NCI-H187 treated with DMSO at 0.1 percent for 48 hours (cell line): ENCODE measurements around the gene ZNF235.
A peak's percentile ranks its signal among the peaks of the same experiment; 100 is the strongest.
"Not testable (repeated sequence)": the region's sequence is repeated elsewhere in the genome, so short reads cannot be mapped to it uniquely, and the experiment has no call there.

ENCODE experiments used
- DNase-seq: peaks from one replicate; lab custom pipeline; 2025; lab: John Stamatoyannopoulos, UW

ZNF235 gene

DNA sequence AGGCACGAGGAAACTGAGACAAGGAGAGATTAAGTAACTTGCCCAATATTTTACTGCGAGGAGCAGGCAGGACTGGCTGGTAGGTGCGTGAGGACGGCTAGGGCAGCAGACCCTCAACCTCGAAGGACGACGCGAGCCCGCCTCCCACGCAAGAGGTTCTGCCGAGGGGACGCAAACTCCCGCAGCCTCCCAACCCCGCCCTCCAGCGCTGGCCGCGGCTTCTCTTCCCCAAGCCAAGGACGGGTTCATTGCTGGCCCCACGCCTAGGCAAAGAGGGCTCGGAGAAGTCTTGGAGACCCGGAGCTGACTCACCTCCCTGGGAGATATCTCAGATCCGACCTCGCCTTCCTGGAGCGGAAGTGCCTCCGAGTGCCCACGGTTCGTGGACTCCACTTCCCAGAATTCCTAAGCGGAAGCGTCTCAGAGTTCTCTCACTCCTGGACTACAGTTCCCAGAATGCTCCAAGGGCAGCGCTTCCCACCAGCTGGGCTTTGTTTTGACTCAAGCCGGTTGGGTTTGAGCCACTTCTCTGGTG, at the start of gene ZNF235:
ZNF235 (minus strand) TSS at position 367 of the 535 bp plus-strand sequence. CDS start 1,621 bp downstream, outside the sequence.
- peak; percentile 79 for DNase-seq

DNA sequence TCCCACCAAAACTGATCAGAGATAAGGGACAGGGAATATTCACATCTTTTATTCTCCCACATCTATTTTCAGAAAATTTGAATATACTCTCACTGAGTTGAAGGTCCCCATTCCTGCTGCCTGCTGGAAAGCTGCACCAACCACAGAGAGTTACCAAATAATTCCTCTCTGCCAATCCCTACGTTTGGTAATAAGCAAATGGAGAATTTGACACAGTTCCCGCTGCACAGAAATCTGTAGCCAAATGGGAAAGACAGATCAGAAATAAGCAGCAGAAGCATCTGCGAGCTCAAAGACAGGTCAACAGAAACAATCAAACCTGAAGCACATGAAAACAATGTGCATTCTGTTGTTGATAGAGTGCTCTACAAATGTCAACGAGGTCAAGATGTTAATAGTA, 41.7 kb upstream of the ZNF235 start:
- no peak for DNase-seq

DNA sequence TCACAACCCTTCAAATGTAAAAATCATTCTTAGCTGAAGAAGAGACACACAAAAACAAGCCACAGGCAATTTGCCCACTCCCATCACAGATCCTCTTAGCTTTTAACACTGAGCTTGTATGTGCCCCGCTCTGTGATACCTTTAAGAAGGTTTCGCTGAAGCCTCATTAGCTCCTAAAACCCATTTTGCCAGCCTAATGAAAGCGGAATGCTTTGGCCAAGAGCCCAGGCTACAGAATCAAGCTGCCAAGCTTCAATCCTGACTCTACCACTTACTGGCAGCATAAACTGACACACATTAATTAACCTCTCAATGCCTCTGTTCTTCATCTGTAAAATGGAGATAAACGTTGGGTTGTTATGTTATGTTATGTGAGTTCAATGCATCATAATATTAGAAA, 41.1 kb upstream of the ZNF235 start:
- DNase-seq = no peak

DNA sequence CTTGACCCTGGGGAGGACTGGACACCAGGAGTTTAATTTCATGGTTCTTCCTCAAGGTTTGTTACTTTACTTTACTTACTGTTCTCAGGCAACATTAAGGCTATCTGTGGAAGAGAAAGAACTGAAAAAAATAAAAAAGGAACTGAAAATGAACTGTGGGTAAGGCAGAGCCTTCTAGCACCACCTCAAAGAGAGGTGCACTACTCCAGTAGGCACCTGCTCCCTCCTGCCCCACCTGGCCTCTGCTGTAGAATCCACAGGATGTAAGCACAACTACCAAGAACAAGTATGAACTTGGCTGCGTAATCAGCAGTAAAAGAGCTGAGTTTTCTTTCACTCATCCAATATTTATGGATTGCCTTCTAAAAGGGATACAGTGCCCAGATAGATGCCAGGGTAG, 39.4 kb upstream of the ZNF235 start:
- DNase-seq = no peak

DNA sequence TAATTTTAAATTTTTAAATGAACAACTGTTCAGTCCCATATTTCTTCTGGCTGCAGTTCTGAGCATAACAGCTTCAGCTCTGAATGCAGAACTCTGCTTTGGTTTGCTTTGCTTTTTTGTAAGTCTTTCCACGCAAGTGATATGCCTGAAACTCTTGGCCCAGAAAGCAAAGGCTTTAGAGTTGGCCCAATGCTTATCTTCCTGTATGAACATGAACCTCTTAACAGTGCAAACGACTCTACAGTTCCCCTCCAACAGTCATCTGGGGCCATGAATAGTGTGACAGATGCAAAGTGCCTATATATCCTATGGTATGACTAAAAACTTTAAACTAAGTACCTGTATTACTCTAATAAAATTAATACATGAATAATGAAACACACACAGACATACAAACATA, 37.0 kb upstream of the ZNF235 start:
- DNase-seq = no peak

DNA sequence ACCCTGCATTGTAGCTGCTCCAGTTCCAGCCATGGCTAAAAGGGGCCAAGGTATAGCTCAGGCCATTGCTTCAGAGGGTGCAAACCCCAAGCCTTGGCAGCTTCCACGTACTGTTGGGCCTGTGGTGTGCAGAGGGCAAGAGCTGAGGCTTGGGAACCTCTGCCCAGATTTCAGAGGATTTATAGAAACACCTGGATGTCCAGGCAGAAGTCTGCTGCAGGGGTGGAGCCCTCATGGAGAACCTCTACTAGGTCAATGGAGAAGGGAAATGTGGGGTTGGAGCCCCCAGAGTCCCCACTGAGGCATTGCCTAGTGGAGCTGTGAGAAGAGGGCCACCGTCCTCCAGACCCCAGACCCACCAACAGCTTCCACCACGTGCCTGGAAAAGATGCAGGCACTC, 29.8 kb upstream of the ZNF235 start:
- DNase-seq = not testable (repeated sequence)

DNA sequence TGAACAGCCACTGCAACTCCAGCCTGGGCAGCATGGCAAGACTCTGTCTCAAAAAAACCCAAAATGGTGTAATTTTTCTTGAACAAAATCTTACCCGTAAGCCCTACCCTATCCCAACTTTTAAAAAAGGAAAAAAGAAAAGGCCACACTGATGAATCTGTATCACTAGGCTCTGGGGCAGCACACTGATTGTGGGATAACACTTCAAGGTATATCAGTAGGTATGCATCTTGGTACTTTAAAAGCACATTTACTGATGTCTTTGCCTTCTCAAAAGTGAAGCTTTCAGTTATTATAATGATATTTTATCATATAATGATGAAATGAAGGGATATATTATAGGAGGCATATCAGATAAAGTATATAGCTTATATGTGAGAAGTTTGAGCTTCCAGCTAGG, 27.3 kb upstream of the ZNF235 start:
- DNase-seq = no peak

DNA sequence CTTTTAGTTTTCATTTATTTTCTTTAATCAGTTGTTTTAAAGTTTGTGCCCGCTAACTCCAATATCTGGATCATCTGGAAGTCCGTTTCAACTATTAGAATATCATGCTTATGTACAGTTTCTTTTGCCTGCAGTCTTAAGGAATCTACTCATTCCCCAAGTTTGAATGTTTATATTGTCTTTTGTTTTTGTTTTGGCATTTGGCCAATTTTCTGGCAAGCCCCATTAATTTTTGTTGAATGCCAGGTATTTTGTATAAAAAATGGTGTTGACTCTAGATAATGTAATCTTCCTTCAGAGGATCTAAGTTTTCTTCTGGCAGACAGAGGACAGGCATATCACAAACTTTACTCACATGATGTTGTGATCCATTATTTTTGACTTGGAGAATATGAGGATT, 11.1 kb upstream of the ZNF235 start:
- DNase-seq = no peak

DNA sequence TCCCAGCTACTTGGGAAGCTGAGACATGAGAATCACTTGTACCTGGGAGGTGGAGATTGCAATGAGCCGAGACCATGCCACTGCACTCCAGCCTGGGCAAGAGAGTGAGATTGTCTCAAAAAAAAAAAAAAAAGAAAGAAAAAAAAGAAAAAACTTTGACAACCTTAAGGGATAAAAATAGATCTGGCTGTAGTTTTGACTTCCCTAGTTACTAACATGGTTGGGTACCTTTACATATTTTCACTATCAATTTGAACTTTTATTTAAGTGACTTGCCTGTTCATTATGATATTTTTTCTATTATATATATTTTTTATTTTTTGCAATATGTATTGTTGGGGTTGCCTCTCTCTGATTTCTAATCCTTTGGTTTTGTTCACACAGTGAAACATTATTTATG, 8.4 kb upstream of the ZNF235 start:
- no peak for DNase-seq

DNA sequence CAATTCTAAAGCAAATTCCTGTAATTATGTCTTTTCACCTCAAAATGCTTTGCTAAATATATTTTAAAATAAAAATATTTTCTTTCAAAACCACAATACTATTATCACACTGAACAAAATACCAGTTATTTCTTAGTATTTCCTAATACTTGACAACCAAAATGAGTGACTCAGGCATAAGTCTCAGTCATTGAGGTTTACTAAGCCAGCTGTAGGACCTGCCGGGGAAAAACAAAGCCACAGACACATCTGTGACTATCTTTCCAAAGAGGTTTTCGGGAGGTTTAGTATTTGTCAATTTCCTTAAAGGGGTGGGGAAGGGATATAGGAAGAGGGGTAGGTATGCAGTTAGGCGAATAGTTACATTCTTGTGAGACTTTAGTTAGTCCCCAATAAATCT, 3.2 kb upstream of the ZNF235 start:
- no peak for DNase-seq

DNA sequence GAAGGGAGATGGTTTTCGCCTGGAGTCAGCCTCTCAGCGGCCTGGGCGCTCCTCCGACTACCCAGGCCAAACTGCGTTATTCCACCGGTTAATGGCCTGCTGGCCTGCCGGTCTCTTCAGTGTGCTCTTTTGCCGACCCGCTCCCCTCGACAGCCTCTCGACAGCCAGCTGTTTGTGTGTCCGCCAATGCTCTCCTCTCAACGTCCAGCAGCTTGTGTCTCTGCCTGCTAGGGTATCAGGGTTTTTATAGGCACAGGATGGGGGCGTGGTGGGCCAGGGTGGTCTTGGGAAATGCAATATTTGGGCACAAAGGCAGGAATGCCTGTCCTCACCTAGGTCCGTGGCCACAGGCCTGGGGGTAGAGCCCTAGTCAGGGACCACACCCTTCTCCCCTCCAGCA, 1.5 kb upstream of the ZNF235 start:
- no peak for DNase-seq

DNA sequence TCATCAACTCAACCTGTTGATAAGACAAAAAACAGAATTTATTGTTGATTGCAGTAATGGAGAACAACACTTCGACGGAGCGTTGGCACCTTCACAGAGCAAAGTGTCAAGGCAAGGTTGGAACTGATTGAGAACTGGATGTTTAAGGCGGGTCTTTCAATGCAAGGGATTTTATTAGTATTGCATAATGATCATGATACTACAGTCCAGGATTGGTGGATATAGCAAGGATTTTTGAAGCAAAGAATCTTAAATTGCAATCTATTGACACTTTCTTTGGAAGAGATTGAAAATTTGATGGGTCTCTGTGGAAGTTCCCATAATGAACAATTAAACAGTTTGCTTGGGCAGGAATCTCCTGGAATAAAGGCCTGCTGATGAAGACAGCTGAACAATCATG, 632 bp upstream of the ZNF235 start:
- no peak for DNase-seq

DNA sequence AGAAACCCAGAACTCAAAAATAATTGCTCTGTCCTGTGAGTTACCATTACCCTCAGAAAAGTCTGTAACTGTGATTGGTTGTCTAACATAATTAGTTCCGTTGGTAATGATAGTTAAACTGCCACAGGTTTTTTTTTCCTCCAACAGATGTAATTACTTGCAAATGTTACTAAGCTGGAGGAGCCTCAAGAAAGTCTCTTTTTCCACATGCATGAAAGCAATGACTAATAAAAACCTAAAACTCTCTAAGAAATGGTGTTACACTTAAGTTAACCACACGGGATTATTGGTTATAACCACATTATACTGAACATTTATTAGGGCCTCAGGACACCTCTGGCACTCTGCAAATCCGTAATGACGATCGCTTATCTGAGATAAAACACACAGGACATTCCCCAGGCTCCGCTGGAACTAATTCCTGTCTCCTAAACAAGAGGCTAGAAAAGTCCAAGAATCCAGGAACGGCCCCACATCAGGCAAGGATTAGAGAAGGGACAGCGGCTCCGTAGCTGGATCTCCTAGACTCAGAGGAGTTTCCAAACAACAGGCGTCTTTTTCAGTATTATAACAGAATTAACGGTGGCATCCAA, 753 bp downstream of the ZNF235 start:
- no peak for DNase-seq

DNA sequence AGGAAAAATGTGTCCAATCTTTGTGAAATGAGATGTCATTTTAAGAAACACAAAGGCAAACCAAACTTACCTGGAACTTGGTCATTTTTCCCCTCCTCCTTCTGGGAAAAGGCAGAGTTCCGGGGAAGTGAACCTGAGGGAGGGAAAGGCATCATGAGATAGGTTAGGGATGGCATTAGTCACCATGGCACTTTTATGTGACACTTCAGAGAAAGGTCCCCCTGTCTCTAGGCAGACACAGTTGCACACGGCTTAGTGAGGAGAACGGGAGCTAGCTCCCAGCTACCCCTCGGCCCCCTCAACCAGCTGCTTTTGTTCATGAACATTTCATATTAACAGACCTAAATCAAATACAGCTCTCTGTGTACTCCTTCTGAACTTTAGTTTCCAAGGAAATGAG, 1.5 kb downstream of the ZNF235 start:
- no peak for DNase-seq

DNA sequence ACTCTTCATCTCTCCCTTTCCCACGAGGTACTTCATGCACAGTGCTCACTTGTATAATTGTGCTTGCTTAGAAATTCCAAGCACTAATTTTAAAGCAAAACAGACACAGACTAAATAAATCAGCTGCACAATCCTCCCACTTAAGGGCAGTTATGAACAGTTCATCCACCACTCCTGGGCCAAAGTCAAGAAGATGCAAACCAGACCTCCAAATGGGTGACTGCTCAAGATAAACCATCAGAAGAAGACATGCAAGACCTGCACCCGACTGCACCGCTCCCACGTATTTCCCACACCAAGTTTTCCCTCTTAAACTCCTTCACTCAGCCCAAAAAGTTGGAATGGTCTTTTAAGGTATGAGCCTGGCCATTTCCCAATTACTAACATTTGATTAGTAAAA, 19.9 kb downstream of the ZNF235 start:
- no peak for DNase-seq

DNA sequence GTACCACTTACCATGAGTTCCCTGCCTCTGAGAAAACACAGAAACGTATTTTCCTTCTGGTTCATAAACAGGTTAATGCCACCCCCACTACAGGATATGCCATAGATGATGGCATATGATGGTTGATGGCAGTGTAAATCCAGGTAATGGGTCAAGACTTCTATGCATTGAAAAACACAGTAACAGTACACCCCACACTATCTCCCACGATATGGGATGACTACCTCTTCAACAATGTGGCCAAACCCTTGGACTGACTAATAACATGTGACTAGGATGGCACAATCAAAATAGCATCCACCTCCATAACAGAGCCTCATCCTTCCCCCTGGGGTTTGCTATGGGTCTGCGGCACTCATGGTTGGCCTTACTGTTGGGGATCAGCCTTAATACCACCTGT, 22.0 kb downstream of the ZNF235 start:
- DNase-seq = no peak

DNA sequence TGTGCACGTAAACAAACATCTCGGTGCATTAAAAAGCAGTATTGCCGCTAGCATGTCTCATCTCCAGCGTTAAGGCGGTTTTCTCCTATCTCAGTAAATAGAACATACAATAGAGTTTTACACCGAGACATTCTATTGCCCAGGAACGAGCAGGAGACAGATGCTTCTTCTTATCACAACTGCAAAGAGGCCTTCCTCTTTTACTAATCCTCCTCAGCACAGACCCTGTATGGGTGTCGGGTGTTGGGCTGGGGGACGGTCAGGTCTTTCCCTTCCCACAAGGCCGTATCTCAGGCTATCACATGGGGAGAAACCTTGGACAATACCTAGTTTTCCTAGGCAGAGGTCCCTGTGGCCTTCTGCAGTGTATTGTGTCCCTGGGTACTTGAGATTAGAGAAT, 23.9 kb downstream of the ZNF235 start:
- no peak for DNase-seq

DNA sequence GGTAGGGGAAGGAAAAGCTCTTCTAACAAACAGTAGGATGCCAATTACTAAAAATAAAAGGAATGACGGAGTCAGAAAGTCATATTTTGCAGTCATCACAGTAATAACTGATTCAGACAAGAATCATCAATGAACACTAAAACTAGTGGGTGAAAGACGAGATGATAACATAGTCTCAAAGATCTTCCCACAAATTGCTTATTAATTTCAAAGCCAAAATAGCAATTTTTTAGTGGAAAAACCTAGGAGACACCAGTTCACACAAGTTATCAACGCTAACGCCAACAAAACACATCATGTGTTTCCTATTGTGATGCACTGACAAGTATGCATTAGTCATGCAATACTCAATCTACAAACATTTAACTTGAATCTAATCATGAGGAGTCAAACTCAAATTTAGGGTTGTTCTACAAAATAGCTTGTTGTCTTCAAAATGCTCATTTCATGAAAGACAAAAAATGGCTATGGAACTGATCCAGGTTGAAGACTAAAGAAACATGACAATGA, 26.6 kb downstream of the ZNF235 start:
- no peak for DNase-seq

DNA sequence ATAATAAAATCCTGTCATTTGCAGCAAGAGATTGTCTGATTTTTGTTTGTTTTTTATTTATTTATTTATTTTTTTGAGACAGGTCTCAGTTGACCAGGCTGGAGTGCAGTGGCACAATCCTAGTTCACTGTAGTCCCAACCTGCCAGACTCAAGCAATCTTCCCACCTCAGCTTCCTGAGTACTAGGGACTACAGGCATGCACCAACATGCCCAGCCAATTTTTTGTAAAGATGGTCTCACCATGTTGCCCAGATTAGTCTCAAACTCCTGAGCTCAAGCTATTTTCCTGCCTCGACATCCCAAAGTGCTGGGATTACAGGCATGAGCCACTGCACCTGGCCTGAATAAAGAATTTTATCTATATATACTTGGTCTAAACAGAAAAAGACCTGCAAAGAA, 27.5 kb downstream of the ZNF235 start:
- no peak for DNase-seq

DNA sequence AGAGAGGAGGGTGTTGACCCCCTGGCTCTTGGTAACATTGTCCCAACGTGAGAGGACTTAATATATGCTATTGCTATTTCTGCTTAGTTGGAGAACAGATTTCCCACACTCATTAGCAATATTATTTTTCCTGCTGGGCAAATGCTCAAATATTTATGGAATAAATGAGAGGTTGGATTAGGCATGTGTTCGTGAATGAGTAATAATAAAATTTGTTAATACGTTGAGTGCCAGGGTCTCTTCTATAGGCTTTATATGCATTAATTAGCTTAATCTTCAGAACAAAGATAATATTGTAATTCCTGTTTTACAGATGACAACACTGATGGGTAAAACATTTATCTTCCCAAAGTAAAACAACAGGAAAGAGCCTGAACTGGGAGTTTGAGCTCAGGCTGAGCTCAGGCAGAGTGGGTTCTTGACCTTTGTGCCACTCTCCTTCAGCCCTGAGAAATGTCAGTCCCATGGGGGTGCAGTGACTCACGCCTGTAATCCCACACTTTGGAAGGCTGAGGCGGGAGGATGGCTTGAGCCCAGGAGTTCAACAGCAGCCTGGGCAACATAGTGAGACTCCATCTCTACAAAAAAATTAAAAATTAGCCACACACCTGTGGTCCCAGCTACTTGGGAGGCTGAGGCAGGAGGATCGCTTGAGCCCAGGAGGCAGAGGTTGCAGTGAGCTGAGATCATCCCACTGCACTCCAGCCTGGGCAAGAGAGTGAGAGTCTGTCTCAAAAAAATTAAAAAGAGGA, 44.0 kb downstream of the ZNF235 start:
- DNase-seq = no peak

DNA sequence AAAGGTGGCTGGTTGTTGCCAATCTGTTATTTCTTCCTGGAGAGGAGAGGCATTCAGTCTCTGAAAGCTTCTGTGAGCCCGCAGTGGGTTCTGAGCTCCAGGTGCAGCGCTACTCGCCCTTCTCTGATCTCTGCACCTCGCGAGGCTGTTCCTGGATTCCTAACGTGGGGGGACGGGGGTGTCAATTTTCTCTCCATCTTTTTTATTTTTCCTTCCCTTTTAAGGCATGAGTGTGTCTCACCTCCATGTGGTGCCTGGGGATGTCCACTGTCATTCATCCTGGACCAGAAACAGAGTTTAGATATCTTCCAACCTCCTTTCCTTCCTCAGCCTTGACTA, 44.5 kb downstream of the ZNF235 start:
- no peak for DNase-seq

DNA sequence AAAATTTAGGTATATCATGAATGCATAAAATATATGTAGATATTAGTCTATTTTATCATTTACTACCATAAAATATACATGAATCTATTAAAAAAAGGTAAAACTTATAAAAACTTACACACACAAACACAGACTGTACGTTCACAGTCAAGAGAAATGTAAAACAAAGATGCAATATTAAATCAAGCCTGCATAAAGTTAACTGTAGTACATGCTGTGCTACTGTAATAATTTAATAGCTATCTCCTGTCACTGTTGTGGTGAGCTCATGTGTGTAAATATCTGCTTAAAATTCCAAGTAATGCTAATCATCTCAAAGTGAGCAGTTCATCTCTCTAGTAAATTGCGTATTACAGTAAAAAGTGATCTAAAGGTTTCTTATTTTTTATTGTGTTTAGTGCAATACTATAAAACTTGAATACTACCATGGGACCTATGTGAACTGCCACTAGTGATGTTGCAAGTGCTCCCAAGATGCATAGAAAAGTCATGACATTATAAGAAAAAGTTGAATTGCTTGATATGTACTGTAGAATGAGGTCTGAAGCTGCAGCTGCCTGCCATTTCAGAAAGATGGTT, 45.9 kb downstream of the ZNF235 start:
- no peak for DNase-seq

DNA sequence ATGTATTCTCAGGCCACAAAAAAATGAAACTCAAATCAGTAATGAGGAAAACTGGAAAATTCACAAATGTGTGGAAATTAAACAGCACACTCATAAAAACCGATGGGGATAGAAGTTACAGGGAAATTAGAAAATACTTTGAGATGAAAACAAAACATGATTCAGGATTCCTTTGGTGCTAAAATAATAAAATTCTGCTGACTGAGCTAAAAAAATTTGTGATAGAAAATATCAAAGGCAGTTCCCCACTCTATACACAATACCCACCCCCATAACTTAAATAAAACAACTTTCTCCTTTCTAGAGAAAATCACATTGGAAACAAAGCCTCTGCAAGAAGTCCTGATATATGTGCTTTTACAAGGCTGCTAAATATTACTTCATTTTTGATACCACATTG, 46.7 kb downstream of the ZNF235 start:
- DNase-seq = no peak
